CD4-positive, alpha-beta T cell treated with Interleukin-12 subunit alpha and Interleukin-12 subunit beta, for 1 hour (primary cell): ENCODE measurements around the gene TUBGCP5.
A peak's percentile ranks its signal among the peaks of the same experiment; 100 is the strongest.
"Not testable (repeated sequence)": the region's sequence is repeated elsewhere in the genome, so short reads cannot be mapped to it uniquely, and the experiment has no call there.

Experiments used
- DNase-seq: peaks from one replicate; pipeline ENCODE4 v3.0.0-alpha.2; 2020

The TUBGCP5 gene

DNA sequence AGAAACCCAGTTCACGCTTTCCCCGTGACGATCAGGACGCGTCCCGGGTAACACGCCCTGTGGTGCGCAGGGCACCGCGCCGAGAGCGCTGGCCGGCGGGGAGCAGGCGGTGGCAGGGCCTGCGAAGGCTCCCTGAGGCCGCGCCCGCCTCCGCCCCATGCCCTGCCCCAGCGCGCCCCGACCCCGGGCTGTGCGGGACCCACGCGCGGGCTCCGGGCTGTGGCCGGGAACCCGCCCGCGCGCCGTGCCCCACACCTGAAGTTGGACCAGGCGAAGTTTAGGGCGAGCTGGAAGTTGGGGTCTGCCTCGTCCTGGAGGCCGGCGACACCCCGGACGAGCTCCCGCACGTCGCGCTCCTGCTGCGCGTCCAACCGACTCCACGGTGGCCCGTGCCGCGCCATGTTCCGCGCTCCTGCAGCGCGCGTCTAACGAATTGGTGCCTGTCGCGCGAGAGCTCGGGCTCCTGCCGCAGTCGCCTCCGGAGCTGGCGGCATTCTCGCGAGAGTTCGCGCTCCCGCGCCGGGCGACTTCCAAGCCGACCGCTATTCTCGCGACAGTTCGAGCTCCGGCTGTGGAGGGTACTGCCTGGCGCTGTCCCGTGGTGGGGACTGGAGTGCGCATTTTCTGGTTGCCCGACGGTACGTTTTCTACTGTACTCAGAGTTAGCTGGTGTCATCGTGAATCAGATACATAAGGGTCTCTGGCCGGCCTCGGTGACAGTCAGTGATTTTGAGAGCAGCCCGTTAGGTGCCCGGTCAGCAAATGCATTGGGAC lies at the start of gene TUBGCP5:
TSS of gene TUBGCP5 (minus strand) at position 427 of the 774 bp plus-strand sequence. CDS start at position 401, 26 bp downstream.
- peak; percentile 98 for DNase-seq

DNA sequence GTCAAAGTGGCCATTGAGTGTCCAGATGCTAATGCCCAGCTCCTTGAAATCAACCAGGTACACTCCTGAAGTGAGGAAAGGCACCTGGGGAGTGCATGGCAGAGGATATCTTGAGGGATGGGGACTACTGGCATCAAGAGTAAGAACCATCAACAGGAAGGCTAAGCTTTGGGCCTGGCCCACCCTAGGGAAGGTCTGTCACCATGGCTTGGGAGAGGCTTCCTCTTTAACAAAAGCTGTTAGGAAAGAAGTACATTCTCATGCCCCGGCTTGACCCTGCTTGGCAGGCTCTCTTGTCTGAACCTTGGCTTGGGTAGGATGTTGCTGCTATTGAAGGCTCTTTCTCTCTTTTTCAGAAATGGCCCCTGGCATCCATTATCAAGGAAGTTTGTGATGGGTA lies 43.7 kb upstream of the TUBGCP5 start:
- DNase-seq, result no peak

DNA sequence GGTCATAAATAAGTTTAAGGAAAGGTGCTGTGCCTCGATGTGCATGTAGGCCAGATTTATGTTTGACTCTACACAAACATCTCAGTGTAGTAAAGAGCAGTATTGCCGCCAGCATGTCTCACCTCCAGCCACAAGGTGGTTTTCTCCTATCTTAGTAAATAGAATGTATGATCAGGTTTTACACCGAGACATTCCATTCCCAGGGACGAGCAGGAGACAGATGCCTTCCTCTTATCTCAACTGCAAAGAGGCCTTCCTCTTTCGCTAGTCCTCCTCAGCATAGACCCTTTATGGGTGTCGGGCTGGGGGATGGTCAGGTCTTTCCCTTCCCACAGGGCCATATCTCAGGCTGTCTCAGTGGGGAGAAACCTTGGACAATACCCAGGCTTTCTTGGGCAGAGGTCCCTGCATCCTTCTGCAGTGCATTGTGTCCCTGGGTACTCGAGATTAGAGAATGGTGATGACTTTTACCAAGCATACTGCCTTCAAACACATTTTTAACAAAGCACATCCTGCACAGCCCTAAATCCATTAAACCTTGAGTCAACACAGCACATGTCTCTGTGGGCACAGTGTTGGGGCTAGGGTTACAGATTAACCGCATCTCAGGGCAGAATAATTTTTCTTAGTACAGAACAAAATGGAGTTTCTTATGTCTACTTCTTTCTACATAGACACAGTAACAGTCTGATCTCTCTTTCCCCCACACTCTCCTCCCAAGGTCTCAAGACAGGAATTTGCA lies 42.8 kb upstream of the TUBGCP5 start:
- not testable (repeated sequence) for DNase-seq

DNA sequence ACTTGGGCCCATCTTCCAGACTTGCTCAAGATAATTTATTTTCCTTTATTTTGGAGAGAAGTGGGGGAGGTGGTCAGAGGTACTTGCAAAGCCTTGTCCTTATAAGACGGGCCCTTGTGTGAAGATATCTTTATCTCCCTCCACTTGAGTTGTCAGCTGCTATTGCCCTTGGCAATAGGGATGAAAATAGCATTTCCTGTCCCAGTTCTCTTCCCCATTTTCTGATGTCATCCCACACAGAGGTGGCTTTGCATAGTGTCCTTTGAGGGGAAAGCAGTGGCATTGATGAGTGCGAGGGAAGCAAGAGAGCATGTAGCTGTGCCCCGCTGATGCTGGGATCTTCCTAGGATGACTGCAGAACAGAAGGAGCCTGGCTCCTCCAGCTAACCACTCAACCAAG lies 41.9 kb upstream of the TUBGCP5 start:
- DNase-seq, result no peak

DNA sequence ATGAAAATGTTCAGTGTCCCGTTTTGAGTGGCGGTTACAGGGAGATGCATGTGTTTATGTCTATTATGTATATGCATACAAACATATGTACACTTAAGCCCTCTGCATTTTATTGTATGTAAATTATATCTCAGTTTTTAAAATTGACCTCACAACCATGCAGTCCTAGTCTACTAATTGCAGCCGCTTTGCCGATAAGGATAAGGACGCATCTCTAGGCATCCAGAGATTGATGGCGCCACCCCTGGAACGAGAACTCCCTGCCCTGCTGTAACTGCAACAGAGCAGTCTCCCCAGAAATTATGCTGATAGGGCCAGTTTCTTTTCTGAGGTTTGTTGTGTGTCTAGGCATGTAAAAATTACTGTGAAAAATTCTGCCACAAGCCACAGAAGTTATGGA lies 40.4 kb upstream of the TUBGCP5 start:
- no peak for DNase-seq

DNA sequence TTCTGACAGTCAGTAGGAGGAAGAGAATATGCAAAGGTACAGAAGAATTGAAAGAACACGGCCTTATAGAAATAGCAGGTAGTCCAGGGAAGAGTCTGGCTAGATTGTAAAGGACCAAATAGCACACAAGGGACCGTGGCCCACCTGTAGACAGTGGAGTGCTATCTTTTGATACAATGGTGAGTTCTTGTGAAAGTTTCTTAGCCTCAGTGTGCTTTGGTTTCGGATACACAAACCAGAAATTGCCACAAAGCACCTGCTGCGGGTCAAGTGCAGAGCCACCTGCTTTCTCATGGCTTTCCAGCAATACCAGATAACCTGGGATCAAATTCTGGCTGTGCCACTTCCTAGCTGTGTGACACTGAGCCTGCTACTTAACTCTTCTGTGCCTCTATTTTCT lies 36.6 kb upstream of the TUBGCP5 start:
- no peak for DNase-seq

DNA sequence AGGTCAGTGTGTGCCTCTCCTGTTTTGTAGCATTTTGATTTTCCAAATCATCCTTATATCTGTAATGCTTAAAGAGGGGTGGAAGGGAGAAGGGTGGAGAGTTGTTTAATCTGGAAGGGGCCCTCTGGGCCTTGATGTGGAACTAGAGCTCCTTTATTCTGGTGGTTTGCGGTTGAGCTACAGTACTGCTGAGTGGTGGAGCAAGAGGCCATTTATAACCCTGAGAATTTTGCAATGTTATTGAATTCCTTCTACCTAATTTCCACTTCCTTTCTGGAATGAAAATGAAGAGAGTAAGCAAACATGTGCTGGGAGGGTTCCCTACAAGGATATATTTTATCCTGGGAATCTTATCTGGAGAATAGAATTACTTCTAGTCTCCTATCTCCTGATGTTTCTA lies 35.3 kb upstream of the TUBGCP5 start:
- no peak for DNase-seq

DNA sequence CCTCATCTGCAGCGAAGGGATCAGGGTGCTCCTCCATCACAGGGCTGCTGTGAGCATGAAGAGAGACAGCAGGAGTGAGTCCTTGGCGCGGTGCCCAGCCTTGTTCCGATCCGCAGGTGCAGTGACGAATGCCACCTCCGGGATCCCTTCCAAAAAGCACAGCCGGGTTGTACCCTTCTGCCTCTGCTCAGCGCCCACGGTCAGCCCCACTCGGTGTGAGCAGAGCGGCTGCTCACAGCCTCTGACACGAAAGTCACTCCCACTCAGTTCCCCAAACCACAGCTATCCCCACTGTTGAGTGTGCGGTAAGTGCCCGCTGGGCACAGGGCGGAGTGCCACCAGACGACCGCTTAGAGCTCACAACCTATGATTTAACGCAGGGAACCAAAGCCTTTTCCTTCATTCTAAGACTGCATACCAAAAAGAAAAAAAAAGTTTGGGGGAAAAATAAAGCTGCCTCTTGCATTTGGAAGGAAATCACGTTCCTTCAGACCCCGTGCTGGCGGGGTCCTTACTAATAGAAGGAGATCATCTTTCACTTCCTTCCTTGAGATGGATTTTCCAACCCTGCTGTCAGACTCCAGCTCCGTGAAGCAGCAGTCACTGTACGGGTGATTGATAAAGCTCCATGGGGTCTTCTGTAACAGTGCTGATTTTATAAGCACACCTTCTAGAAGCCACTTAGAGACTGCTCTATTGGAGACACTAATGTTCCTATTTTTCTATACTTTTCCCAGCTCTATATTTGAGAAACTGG lies 34.7 kb upstream of the TUBGCP5 start:
- no peak for DNase-seq

DNA sequence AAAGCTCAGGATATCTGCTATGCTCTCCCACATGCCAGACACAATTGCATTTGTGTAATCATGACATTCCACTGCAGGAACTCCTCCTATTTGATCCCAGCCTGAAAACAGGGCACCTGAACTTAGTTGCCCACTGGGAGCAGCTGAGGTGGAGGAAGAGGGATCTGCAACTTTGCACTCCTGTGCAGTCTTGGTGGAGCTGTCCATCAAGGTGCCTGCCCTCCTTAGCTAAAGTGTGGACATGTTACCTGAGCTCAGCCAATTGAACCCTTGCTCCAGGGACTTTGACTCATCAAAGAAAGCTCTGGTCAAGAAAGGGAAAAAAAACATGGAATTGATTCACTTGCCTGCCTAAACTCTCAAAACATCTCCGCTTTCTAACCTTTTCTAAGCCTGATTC lies 33.3 kb upstream of the TUBGCP5 start:
- no peak for DNase-seq

DNA sequence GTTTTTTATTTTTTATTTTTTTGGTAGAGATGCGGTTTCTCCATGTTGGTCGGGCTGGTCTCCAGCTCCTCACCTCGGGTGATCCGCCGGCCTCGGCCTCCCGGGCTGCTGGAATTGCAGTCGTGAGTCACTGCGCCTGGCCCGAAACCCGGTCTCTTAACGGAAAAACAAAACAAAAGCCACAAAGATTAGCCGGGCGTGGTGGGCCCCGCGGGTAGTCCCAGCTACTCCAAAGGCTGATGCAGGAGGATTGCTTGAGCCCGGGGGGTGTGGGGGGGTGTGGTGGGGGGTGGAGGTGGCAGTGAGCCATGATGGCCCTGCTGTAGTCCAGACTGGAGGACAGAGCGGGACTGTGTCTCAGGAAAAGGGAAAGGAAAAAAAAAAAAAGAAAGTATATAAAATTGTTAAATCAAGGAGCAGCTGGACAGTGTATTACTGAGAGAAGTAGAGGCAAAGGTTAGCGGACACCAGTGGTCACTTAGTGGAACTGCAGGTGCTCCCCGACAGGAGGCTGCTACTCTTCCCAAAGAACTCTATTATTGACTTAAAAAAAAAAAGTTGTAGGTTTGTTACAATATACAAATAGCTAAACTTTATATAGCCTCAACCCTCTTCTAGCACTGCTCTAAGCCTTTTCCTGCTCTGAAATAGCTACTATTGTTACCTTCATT lies 30.3 kb upstream of the TUBGCP5 start:
- no peak for DNase-seq

DNA sequence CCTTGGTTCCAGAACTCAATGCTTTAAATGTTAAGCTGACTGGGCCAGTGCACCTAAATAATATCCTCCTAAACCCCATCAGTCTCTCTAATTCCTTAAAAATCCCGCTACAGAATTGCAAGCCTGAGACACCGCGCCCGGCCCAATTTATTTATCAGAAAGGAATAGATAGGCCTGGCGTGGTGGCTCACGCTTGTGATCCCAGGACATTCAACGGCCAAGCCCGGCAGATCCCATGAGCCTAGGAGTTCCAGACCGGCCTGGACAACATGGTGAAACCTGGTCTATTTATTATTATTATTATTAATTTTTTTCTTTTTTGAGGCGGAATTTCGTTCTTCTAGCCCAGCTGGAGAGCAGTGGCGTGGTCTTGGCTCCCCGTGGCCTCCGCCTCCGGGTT lies 28.0 kb upstream of the TUBGCP5 start:
- no peak for DNase-seq

DNA sequence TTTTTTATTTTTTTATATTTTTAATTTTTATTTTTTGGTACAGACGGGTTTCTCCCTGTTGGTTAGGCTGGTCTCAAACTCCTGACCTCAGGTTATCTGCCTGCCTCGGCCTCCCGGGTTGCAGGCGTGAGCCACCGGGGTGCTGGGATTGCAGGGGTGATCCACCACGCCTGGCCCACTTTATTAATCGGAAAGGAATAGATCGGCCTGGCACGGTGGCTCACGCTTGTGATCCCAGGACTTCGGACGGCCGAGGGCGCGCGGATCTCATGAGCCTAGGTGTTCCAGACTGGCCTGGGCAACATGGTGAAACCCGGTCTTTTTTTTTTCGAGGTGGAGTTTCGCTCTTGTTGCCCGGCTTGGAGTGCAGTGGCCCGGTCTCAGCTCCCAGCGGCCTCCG lies 26.5 kb upstream of the TUBGCP5 start:
- DNase-seq, result no peak

DNA sequence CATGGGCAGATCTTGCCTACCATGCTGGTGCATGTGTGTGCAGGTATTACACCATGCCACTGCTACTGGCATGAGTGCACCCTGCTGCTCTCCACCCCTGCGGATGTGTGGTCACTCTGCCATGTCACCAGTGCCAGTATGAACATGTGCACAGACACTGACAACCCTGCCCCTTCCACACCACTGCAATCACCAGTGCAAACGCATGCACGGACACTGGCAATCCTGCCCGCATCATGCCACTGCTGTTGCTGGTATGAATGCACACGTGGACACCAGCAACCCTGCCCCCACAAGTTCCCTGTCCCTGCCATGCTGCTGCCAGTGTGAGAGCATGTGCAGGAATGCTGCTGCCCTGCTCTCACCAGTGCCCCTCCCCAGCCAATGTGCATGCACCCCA lies 24.8 kb upstream of the TUBGCP5 start:
- no peak for DNase-seq

DNA sequence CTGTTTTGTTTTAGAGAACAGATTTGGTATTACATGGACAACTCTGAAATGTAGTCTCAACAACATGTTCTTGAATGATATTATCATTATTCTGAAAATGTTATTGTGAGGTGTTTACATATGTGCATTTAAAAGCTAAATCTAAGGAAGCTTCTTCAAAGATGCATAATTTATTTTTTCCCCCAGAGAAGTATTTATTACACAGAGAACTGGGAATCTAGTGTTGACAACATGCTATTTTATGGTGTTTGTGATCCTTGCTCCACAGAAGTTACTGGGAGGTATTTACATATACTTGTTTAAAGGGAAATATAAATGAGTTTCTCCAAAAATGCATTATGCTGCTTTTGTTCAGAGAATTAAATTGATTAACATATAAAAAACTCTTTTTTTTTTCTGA lies 18.3 kb upstream of the TUBGCP5 start:
- DNase-seq, result no peak

DNA sequence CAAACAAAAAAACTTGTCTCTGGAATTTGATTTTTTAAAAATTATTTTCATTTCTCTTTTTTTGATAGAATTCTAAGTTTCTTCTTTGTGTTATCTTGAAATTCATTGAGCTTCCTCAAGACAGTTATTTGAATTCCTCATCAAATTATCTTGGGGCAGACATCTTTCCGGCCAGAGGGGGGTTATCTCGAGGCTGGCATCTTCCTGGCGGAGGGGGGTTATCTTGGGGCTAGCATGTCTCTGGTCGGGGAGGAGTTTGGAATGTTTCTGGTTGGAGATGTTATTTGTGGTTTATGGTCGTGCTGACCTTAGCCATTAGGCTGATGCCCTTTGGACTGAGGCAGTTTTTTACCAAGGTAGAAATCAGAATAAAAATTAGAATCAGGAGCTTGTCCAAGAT lies 15.9 kb upstream of the TUBGCP5 start:
- DNase-seq, result no peak

DNA sequence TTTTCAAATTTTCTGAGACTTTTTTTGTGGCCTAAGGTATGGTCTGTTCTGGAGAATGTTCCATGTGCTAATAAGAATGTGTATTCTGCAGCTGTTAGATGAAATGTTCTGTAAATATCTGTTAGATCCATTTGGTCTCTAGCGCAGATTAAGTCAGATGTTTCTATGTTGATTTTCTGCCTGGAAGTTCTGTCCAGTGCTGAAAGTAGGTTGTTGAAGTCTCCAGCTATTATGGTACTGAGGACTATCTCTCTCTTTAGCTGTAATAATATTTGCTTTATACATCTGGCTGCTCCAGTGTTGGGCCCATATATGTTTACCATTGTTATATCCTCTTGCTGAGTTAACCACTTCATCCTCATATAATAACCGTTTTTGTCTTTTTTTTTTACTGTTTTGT lies 13.2 kb upstream of the TUBGCP5 start:
- no peak for DNase-seq

DNA sequence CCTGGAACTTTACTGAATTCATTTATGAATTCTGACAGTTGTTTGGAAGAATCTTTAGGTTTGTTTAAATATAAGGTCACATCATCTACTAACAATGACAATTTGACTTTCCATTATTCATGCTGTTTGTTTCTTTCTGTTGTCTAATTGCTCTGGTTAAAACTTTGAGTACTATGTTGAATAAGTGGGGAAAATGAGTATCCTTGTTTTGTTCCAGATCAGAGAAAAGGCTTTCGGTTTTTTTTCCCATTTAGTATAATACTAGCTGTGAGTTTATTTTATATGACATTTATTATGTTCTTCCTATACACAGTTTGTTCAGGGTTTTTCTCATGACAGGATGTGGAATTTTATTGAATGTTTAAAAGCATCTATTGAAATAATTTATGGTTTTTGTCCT lies 11.3 kb upstream of the TUBGCP5 start:
- DNase-seq, result no peak

DNA sequence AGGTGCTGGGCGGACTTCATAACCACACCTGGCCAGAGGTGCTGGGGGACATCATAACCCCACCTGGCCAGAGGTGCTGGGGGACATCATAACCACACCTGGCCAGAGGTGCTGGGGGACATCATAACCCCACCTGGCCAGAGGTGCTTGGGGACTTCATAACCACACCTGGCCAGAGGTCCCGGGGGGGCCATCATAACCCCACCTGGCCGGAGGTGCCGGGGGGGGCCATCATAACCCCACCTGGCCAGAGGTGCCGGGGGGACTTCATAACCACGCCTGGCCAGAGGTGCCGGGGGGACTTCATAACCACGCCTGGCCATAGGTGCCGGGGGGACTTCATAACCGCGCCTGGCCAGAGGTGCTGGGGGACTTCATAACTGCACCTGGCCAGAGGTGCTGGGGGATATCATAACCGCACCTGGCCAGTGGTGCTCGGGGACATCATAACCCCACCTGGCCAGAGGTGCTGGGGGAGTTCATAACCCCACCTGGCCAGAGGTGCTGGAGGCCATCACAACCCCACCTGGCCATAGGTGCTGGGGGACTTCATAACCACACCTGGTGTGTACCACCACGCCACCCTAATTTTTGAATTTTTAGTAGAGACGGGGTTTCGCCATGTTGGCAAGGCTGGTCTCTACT lies 10.7 kb upstream of the TUBGCP5 start:
- no peak for DNase-seq

DNA sequence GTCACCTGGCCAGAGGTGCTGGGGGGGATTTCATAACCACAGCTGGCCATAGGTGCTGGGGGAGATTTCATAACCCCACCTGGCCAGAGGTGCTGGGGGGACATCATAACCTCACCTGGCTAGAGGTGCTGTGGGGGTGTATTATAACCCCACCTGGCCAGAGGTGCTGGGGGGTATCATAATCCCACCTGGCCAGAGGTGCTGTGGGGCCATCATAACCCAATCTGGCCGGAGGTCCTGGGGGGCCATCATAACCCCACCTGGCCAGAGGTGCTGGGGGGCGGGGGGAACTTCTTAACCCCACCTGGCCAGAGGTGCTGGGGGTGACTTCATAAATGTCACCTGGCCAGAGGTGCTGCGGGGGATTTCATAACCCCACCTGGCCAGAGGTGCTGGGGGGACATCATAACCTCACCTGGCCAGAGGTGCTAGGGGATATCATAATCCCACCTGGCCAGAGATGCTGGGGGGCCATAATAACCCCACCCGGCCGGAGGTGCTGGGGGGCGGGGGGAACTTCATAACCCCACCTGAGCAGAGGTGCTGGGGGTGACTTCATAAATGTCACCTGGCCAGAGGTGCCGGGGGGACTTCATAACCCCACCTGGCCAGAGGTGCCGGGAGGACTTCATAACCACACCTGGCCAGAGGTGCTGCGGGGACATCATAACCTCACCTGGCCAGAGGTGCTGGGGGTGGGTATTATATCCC lies 9.4 kb upstream of the TUBGCP5 start:
- not testable (repeated sequence) for DNase-seq

DNA sequence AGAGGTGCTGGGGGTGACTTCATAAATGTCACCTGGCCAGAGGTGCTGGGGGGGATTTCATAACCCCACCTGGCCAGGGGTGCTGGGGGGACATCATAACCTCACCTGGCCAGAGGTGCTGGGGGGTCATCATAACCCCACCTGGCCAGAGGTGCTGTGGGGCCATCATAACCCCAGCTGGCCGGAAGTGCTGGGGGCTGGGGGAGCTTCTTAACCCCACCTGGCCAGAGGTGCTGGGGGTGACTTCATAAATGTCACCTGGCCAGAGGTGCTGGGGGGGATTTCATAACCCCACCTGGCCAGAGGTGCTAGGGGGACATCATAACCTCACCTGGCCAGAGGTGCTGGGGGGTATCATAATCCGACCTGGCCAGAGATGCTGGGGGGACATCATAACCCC lies 4.6 kb upstream of the TUBGCP5 start:
- DNase-seq, result not testable (repeated sequence)

DNA sequence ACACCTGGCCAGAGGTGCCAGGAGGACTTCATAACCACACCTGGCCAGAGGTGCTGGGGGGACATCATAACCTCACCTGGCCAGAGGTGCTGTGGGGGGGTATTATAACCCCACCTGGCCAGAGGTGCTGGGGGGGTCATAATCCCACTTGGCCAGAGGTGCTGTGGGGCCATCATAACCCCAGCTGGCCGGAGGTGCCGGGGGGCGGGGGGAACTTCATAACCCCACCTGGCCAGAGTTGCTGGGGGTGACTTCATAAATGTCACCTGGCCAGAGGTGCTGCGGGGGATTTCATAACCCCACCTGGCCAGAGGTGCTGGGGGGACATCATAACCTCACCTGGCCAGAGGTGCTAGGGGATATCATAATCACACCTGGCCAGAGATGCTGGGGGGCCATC lies 4.2 kb upstream of the TUBGCP5 start:
- DNase-seq, result not testable (repeated sequence)

DNA sequence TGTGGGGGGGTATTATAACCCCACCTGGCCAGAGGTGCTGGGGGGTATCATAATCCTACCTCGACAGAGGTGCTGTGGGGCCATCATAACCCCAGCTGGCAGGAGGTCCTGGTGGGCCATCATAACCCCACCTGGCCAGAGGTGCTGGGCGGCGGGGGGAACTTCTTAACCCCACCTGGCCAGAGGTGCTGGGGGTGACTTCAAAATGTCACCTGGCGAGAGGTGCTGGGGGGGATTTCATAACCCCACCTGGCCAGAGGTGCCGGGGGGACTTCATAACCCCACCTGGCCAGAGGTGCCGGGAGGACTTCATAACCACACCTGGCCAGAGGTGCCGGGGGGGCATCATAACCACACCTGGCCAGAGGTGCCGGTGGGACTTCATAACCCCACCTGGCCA lies 2.4 kb upstream of the TUBGCP5 start:
- not testable (repeated sequence) for DNase-seq
